RPMI7951 (cell line): Measurements from ENCODE around the gene ATP5F1E. TPM values are rescaled to one million over a fixed set of nuclear protein-coding genes. Genes with fewer than 3 reads are reported as not detected.

Experiments
- DNase-seq: peaks from one replicate; pipeline ENCODE4 v3.0.0-alpha.2; 2012; ENCODE audit warnings: low read depth
- total RNA-seq: library from RNA; depleted of rRNA; stranded (reverse); fragments of >200 nt; shearing (Covaris generic); gene quantifications from 2 replicates; pipeline ENCODE4 v1.2.3, GENCODE V29; 2014; rRNA removed

Gene ATP5F1E
- 124 and 138 TPM in 2 replicates for total RNA-seq

- DNase-seq, result peak; percentile 98
These were observed at the start of gene ATP5F1E for GRCh38 chr20:59032023-59032712. TSS of gene ATP5F1E (minus strand) at chr20:59032335. CDS start at chr20:59032251, 84 bp downstream.

DNA sequence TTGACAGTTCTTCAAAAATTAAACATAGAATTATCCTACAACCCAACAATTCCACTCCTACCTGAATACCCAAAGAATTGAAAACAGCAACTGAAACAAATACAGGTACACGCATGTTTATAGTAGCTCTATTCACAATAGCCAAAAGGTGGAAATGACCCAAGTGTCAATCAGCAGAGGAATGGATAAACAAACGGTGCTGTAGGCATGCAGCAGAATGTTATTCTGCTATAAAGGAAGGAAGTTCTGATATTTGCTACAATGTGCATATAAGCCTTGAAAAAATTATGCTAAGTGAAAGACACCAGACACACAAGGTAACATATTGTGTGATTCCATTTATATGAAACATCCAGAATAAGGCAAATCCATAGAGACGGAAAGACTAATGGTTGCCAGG is 48.9 kb upstream of the ATP5F1E start:
- DNase-seq, result no peak

DNA sequence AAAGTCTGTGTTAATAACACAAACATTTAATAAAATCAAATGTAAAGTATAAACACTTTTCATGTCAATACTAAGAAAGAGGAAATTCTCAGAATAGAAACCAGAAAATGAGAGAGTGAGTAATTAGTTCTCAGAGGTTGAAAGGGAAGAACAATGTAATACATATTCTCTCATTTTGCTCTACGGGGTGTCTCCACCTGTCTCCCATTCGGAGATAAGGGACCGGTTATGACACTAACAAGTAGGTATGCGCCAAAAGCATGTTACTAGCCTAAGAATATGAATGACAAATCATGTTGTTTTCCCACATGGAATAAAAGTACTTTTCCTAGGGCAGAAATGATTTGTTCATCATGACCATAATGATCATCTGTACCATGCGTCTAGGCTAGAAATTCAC is 46.1 kb upstream of the ATP5F1E start:
- no peak for DNase-seq

GRCh38 chr20:59077705-59078104 is 45.6 kb upstream of the ATP5F1E start:
- DNase-seq, result no peak

- no peak for DNase-seq
These were observed 43.9 kb upstream of the ATP5F1E start for GRCh38 chr20:59075934-59076508.

- no peak for DNase-seq
These were observed 42.3 kb upstream of the ATP5F1E start for GRCh38 chr20:59074456-59074855.

DNA sequence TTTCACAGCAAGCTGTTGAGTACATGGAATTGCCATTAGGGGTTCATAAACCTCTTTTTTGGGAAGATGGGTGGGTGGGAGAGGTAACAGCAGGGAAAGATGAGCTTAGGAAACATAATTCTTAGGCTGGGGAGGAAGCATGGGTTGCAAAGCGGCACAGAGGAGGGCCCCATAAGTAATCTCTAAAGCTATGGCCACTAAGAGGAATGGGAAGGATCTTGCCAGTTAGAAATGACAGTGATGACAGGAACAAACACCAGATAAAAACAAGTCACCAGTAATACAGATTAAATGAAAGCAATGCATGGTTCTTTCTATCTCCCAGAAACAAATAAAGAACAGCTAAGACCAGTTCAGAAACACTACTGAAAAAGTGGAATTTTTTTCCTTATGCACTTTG is 41.4 kb upstream of the ATP5F1E start:
- no peak for DNase-seq

- DNase-seq, result peak; percentile 20
These were observed 39.1 kb upstream of the ATP5F1E start for GRCh38 chr20:59071216-59071615.

- DNase-seq, result no peak
These were observed 36.9 kb upstream of the ATP5F1E start for GRCh38 chr20:59069026-59069425.

GRCh38 chr20:59068534-59068933 is 36.4 kb upstream of the ATP5F1E start:
- no peak for DNase-seq

DNA sequence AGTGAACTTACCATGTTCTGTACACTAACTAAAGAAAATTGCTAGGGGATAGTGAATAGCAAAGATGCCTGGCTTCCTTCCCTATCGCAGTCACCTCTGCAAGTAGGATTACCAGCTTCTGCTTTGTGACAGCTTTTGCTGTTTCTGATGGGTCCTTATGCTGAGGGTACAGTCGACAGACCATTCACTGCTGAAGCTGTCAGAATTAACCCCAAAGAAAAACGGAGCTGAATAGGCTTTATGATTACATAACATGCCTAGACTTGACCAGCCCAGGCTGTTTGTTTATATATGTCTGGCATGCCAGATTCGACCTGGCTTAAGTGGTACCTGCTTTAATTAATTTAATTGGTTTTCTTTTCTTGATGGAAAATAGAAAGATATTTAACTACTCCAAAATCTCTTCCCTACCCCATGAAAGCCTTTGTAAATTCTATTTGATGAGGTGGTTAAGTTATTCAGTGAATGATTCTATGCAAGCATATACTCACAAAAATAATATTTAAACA is 32.1 kb upstream of the ATP5F1E start:
- no peak for DNase-seq

GRCh38 chr20:59063358-59064213 is 31.5 kb upstream of the ATP5F1E start:
- peak; percentile 78 for DNase-seq

GRCh38 chr20:59062081-59062480 is 29.9 kb upstream of the ATP5F1E start:
- DNase-seq, result no peak

DNA sequence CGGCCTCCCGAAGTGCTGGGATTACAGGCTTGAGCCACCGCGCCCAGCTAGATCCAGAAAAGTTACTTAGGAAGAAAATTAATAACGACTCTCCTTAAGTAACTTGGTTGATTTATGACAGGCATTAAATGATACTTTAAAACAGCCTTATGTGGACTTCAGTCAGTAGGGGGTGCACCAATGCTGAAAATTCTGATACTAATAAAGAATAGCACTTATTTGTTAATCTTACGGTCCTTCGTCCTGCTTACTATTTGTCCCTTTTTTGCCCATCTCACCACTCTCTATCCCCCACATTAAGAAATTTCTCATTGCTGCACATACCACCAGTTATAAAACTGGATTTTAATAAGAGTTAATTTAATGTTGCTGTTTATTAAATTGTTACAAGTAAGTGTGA is 23.2 kb upstream of the ATP5F1E start:
- DNase-seq, result peak; percentile 33

DNA sequence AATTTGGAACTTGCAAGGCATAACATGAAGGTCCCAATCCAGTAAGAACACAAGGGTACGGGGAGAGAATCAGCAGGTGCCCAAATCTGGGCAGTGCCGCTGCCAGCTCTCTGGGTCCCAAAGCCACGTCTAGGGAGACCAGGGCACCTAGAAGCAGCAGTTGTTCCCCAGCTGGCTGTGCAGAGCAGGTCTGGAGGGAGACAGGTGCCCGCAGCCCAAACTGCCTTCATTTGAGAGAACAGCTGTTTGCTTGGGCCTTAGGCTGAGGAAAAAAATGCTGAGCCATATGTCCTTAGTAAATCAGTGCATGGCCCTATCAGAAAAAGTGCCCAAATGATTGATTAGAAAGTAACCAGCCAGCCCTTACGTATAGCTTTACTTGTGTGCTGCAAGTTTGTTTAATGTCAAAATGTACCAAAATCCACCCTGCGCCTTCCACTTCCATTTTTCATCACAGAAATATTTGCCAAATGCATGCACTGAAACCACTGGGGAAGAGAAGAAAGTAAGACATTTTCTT is 19.6 kb upstream of the ATP5F1E start:
- DNase-seq, result no peak

DNA sequence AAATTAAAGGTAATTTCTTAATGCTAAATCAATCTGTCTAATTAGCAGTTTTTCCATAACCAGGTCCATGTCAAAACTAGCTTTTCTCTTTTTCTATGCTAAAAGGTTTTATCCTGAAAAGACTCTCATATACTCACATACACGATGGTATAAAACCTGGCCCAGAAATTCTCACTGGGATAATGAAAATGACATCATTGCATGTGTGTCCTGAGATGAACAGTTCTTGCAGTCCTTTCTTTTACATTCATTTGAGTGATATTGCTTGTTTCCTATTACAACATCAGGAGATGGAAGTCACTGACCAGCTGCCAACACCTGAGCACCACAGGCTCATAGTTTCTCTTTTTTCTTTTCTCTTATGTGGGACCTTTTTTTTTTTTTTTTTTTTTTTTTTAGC is 18.3 kb upstream of the ATP5F1E start:
- no peak for DNase-seq

- DNase-seq, result no peak
These were observed 16.5 kb upstream of the ATP5F1E start for GRCh38 chr20:59048681-59049030.

DNA sequence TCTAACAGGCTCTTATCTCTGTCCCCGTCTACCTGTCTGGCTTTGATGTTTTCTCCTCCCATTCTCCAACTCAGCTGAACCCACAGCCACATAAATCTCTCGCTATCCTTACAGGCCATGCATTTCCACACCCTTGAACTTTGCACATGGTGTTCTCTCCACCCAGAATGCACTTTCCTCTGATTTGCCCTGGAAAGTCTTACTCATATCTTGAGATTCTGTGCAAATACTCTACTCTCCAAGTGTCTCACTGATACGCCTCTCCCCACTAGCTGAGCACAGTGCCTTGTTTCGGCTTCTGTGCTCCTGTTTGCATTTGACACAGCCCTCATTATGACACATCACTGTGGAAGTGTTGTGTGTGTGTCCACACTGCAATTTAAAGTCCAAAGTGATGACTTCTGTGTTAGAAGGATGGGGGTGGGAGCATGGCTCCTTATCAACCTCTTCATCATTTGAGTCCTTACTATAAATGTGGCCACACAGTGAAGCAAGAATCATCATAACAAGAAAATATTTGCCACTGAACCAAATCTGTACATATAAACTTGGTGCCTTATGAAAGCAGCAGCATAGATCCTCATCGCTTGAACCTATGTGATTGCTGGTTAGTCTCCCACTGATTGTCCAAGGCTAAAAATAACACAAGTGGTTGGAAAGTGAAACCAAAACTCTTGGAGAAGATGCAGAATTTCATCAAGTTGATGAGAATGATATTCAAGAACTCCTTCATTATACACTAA is 16.0 kb upstream of the ATP5F1E start:
- peak; percentile 51 for DNase-seq

DNA sequence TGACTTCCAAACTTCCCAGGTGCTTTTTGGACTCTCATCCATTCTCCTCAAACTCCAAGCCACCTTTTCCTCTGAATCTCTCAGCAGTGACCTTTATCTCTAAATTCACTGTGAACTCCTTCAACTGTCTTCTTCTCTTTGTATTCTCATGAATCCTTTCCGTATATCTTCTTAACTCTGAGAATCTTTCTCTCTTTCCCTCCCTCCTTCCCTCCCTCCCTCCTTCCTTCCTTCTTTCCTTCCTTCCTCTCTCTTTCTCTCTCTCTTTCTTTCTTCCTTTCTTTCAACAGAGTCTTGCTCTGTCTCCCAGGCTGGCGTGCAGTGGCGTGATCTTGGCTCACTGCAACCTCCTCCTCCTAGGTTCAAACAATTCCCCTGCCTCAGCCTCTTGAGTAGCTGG is 14.7 kb upstream of the ATP5F1E start:
- no peak for DNase-seq

DNA sequence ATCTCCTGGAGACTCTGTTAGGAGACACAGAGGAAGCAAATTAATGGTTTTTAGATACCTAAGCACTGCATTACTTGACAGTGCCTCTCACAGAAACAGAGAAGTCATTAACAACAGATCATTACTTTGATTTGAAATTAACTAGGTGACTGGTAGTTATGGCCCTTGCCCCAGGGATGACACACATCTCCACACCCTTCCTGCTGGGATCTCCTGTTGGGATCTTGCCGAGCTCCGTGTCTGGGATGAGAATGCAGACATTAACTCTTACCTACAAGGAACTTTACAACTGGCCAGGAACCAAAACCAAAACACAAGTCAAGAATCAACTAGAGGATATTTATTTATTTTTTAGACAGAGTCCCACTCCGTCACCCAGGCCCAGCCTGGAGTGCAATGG is 12.7 kb upstream of the ATP5F1E start:
- DNase-seq, result no peak

GRCh38 chr20:59044295-59044694 is 12.2 kb upstream of the ATP5F1E start:
- DNase-seq, result no peak

- DNase-seq, result peak; percentile 74
These were observed 11.6 kb upstream of the ATP5F1E start for GRCh38 chr20:59043698-59044097.
